C4-2B (cell line): ENCODE measurements around the gene ZNF555.

Experiments used
- CTCF ChIP-seq: fragments of 450-650 bp; conservative IDR thresholded peaks from 2 replicates; pipeline ENCODE4 v1.5.1; 2017; ENCODE audit warnings: mild to moderate bottlenecking
- ZFX ChIP-seq: fragments of 450-650 bp; IDR thresholded peaks from 2 replicates; pipeline ENCODE4 v1.6.1; 2017

GRCh38 chr19:2791876-2792275, 49.4 kb upstream of the ZNF555 start:
- no peak for TF ChIP-seq CTCF
- TF ChIP-seq ZFX: no peak
